GM23338 (cell line): ENCODE results near the gene EXOSC5. TPM values are rescaled to one million over a fixed set of nuclear protein-coding genes. Genes with fewer than 3 reads are reported as not detected.

Experiments
- ATAC-seq: fragments of 200-7000 bp; cut with Tn5 transposase; 3 replicates; pipeline ENCODE4 v1.9.1; 2020
- DNase-seq: peaks from one replicate; pipeline ENCODE4 v3.0.0-alpha.2; 2015; ENCODE audit warnings: low spot score
- H2AFZ ChIP-seq: fragments of 200-600 bp; sonication (generic); 2 replicates; pipeline ENCODE4 v1.8.0; 2016; ENCODE audit warnings: antibody characterized with exemption, mild to moderate bottlenecking, moderate library complexity
- H3F3A ChIP-seq: fragments of 200-600 bp; sonication (generic); replicated peaks from 2 replicates; pipeline ENCODE4 v1.8.0; 2017; ENCODE audit warnings: antibody characterized with exemption, mixed run types, low read depth
- H3K27ac ChIP-seq: fragments of 200-600 bp; sonication (generic); 2 replicates; pipeline ENCODE4 v1.6.1; 2016; ENCODE audit warnings: low read depth
- H3K27me3 ChIP-seq: fragments of 200-600 bp; sonication (generic); 2 replicates; pipeline ENCODE4 v1.8.0; 2016; ENCODE audit warnings: mild to moderate bottlenecking, mixed run types, moderate library complexity; ENCODE audit not compliant: insufficient read depth
- H3K36me3 ChIP-seq: fragments of 200-600 bp; sonication (generic); 2 replicates; pipeline ENCODE4 v1.8.0; 2016; ENCODE audit warnings: mild to moderate bottlenecking; ENCODE audit not compliant: insufficient read depth
- H3K4me1 ChIP-seq: fragments of 200-600 bp; sonication (generic); 2 replicates; pipeline ENCODE4 v1.8.0; 2016; ENCODE audit warnings: mild to moderate bottlenecking, moderate library complexity; ENCODE audit not compliant: insufficient read depth
- H3K4me2 ChIP-seq: fragments of 200-600 bp; sonication (generic); 2 replicates; pipeline ENCODE4 v1.7.1; 2017; ENCODE audit warnings: mixed run types
- H3K4me3 ChIP-seq: fragments of 200-600 bp; sonication (generic); 2 replicates; pipeline ENCODE4 v1.6.1; 2016; ENCODE audit warnings: mixed run types
- H3K79me2 ChIP-seq: fragments of 200-600 bp; sonication (generic); replicated peaks from 2 replicates; pipeline ENCODE4 v1.8.0; 2017; ENCODE audit warnings: mild to moderate bottlenecking; ENCODE audit not compliant: insufficient read depth
- H3K9me2 ChIP-seq: fragments of 200-600 bp; sonication (generic); 2 replicates; pipeline ENCODE4 v1.8.0; 2017; ENCODE audit not compliant: insufficient read depth
- H4K20me1 ChIP-seq: fragments of 200-600 bp; sonication (generic); replicated peaks from 2 replicates; pipeline ENCODE4 v1.8.0; 2017; ENCODE audit warnings: mild to moderate bottlenecking; ENCODE audit not compliant: insufficient read depth
- H3K27ac Mint-ChIP-seq: 2 replicates; pipeline ENCODE4 v1.8.0; 2020; ENCODE audit warnings: inconsistent platforms, mild to moderate bottlenecking, moderate library complexity, mixed read lengths
- H3K27me3 Mint-ChIP-seq: 3 replicates; pipeline ENCODE4 v1.8.0; 2022; ENCODE audit warnings: low read depth, mild to moderate bottlenecking, moderate library complexity, mixed read lengths, inconsistent platforms; ENCODE audit not compliant: insufficient read depth, poor library complexity
- H3K36me3 Mint-ChIP-seq: 3 replicates; pipeline ENCODE4 v1.8.0; 2021; ENCODE audit warnings: low read depth, mild to moderate bottlenecking, inconsistent platforms, moderate library complexity, mixed read lengths
- H3K4me1 Mint-ChIP-seq: 3 replicates; pipeline ENCODE4 v1.8.0; 2020; ENCODE audit warnings: mild to moderate bottlenecking, inconsistent platforms, mixed read lengths
- H3K4me3 Mint-ChIP-seq: 3 replicates; pipeline ENCODE4 v1.8.0; 2021; ENCODE audit warnings: moderate library complexity, mild to moderate bottlenecking, inconsistent platforms, mixed read lengths
- H3K9me3 Mint-ChIP-seq: 3 replicates; pipeline ENCODE4 v1.8.0; 2020; ENCODE audit warnings: moderate library complexity, mild to moderate bottlenecking, inconsistent platforms, mixed read lengths
- CTCF ChIP-seq, 2 experiments: fragments of 200-600 bp in 1 of 2; sonication (generic) in 1 of 2; conservative IDR thresholded peaks; 2 replicates each; pipeline versions ENCODE4 v1.5.1 to v1.6.1; 2016 to 2017; ENCODE audit warnings: antibody characterized with exemption in 2 of 2, low read depth in 2 of 2, mild to moderate bottlenecking in 2 of 2, moderate library complexity in 1 of 2
- NANOG ChIP-seq: IDR thresholded peaks from 2 replicates; pipeline ENCODE4 v1.6.1; 2016; ENCODE audit warnings: antibody characterized with exemption, borderline replicate concordance
- ZNF462 ChIP-seq: fragments of 250-450 bp; sonication (Bioruptor Pico); IDR thresholded peaks from 2 replicates; pipeline ENCODE4 v1.5.0; 2020; ENCODE audit warnings: mild to moderate bottlenecking, moderate library complexity
- polyA plus RNA-seq: library from polyadenylated mRNA; unstranded; fragments of >200 nt; fragmentation: Nextera tagmentation; extraction: Ambion mirVana; gene quantifications from 2 replicates; pipeline ENCODE4 v1.2.1, GENCODE V29; 2016
- total RNA-seq: library from RNA; depleted of rRNA; stranded (reverse); fragments of >200 nt; shearing (Covaris generic); gene quantifications from 2 replicates; pipeline ENCODE4 v1.2.3, GENCODE V29; 2014

EXOSC5 gene
- total and polyA plus RNA-seq, 2 experiments from 2014 or later: 65.1 to 125 TPM

DNA sequence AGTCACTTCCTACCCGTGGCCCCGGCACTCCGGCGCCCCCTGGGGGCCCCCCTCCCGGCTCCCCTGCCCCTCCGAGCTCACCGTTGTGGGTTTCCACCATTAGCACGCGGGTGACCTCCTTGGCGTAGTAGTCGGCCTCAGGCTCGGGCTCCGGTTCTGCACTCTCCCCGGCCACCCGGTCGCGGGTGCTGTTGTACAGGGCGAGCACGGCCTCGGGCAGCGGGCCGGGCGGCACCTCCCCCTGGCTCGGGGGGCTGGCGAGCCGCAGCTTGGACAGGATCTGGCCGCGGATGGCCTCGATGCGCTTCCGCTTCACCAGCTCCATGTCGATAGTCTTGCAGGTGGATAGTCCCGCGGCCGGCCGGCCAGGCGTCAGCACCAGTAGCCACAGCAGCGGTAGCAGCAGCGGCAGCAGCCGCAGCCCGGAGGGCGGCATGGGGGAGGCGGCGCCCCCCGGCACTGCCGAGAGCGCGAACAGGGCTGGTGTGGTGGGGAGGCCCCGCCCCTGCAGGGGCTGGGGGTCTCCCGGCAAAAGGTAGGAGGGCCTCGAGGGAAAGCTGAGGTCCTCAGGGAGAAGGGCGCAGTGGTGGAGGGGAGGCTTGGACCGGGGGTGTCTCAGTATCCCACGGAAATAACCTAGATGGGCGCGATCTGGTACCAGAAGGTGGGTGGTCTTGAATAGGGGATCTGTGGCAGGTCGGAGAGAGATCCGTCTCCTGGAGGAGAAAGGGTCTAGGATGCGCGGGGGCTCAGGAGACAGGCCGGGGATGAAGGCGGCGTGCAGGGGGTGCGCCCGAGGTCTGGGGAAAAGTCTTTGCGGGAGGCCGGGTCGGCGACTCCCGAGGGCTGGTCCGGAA lies 44.3 kb downstream of the EXOSC5 start:
- H2AFZ ChIP-seq: peak overlapping the region; percentile 96

More for the DNA sequence above, 44.3 kb downstream of the EXOSC5 start:
- TF ChIP-seq ZNF462 (CRISPR knock-in tag) (no peak), NANOG (no peak), CTCF (conservative IDR thresholded peaks at IDR 0.05; ENCODE audit: low read depth in 2 of 2) (peak; percentile 53 to 55)
- Histone ChIP-seq H3K4me3 (peak overlapping the region; percentile 91), H3K79me2 (no peaks in the 10 kb centered on the region), H3K27me3 (peaks cover 42% of the 10 kb centered on the region), H4K20me1 (0 out of 2 replicates have a peak, but pooled peaks cover 3% of the 10 kb centered on the region), H3K9me2 (no peaks in the 10 kb centered on the region), H3K27ac (no peak overlapping the region), H3K4me2 (peak overlapping the region; percentile 98), H3F3A (peaks cover 6% of the 10 kb centered on the region; the same call in 1 of the 2 replicates), H3K4me1 (peaks cover 12% of the 10 kb centered on the region; the same call in 1 of the 2 replicates), H3K36me3 (no peaks in the 10 kb centered on the region)
- H3K27me3 Mint-ChIP-seq: peaks cover 64% of the 10 kb centered on the region
- peaks cover 19% of the 10 kb centered on the region for H3K4me1 Mint-ChIP-seq
- peak overlapping the region; percentile 87 for H3K4me3 Mint-ChIP-seq
- no peaks in the 10 kb centered on the region; the same call in 2 of the 3 replicates for H3K9me3 Mint-ChIP-seq
- no peak overlapping the region; the same call in 1 of the 2 replicates for H3K27ac Mint-ChIP-seq
- peaks cover 2% of the 10 kb centered on the region; the same call in 2 of the 3 replicates for H3K36me3 Mint-ChIP-seq
- ATAC-seq (peak; percentile 32), DNase-seq (peak; percentile 78)
